ENCODE results near the gene RPH3AL. TPM values are rescaled to one million over a fixed set of nuclear protein-coding genes. Genes with fewer than 3 reads are reported as not detected.

The RPH3AL gene
- total and polyA plus RNA-seq, 2 of the 8 experiments (the other 6 are each of a cell fraction or from before 2014, with no cell fraction given) = 5.6 to 5.8 TPM

DNA sequence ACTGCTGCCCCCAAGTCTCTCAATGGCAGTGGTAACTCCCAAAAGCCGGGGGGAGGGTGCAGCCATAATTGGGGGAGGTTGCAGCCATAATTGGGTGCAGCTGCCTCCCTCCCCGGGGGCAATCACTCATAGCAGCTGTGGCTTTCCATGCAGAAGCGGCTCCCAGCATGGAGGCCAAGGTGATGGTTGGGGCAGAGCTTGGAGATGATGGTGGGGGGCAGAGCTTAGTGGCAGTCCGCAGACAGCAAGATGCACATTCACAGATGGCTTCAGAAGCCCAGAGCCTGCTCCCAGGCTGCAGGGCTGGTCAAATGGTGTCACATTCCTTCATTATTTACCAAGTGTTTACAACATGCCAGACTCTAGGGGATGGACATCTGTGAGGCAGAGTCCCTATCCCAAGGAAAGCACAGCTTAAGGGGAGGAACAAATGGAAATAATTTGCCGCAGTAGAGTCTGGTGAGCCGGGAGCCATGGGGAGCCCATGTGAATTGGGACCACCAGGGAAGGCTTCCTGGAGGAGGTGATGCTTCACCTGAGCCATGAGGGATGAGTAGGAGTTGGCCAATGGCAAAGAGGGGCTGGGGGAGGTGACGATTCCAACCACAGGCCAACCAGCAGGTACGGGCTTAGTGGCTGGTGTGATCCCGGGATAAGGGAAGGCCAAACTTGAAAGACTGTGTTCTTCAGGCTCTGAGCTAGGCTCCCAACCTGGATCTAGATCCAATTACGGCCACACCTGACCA lies 179.3 kb downstream of the RPH3AL start (continued):
- TF ChIP-seq, protein P1, sequence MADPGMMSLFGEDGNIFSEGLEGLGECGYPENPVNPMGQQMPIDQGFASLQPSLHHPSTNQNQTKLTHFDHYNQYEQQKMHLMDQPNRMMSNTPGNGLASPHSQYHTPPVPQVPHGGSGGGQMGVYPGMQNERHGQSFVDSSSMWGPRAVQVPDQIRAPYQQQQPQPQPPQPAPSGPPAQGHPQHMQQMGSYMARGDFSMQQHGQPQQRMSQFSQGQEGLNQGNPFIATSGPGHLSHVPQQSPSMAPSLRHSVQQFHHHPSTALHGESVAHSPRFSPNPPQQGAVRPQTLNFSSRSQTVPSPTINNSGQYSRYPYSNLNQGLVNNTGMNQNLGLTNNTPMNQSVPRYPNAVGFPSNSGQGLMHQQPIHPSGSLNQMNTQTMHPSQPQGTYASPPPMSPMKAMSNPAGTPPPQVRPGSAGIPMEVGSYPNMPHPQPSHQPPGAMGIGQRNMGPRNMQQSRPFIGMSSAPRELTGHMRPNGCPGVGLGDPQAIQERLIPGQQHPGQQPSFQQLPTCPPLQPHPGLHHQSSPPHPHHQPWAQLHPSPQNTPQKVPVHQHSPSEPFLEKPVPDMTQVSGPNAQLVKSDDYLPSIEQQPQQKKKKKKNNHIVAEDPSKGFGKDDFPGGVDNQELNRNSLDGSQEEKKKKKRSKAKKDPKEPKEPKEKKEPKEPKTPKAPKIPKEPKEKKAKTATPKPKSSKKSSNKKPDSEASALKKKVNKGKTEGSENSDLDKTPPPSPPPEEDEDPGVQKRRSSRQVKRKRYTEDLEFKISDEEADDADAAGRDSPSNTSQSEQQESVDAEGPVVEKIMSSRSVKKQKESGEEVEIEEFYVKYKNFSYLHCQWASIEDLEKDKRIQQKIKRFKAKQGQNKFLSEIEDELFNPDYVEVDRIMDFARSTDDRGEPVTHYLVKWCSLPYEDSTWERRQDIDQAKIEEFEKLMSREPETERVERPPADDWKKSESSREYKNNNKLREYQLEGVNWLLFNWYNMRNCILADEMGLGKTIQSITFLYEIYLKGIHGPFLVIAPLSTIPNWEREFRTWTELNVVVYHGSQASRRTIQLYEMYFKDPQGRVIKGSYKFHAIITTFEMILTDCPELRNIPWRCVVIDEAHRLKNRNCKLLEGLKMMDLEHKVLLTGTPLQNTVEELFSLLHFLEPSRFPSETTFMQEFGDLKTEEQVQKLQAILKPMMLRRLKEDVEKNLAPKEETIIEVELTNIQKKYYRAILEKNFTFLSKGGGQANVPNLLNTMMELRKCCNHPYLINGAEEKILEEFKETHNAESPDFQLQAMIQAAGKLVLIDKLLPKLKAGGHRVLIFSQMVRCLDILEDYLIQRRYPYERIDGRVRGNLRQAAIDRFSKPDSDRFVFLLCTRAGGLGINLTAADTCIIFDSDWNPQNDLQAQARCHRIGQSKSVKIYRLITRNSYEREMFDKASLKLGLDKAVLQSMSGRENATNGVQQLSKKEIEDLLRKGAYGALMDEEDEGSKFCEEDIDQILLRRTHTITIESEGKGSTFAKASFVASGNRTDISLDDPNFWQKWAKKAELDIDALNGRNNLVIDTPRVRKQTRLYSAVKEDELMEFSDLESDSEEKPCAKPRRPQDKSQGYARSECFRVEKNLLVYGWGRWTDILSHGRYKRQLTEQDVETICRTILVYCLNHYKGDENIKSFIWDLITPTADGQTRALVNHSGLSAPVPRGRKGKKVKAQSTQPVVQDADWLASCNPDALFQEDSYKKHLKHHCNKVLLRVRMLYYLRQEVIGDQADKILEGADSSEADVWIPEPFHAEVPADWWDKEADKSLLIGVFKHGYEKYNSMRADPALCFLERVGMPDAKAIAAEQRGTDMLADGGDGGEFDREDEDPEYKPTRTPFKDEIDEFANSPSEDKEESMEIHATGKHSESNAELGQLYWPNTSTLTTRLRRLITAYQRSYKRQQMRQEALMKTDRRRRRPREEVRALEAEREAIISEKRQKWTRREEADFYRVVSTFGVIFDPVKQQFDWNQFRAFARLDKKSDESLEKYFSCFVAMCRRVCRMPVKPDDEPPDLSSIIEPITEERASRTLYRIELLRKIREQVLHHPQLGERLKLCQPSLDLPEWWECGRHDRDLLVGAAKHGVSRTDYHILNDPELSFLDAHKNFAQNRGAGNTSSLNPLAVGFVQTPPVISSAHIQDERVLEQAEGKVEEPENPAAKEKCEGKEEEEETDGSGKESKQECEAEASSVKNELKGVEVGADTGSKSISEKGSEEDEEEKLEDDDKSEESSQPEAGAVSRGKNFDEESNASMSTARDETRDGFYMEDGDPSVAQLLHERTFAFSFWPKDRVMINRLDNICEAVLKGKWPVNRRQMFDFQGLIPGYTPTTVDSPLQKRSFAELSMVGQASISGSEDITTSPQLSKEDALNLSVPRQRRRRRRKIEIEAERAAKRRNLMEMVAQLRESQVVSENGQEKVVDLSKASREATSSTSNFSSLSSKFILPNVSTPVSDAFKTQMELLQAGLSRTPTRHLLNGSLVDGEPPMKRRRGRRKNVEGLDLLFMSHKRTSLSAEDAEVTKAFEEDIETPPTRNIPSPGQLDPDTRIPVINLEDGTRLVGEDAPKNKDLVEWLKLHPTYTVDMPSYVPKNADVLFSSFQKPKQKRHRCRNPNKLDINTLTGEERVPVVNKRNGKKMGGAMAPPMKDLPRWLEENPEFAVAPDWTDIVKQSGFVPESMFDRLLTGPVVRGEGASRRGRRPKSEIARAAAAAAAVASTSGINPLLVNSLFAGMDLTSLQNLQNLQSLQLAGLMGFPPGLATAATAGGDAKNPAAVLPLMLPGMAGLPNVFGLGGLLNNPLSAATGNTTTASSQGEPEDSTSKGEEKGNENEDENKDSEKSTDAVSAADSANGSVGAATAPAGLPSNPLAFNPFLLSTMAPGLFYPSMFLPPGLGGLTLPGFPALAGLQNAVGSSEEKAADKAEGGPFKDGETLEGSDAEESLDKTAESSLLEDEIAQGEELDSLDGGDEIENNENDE (IDR thresholded peaks at IDR 0.05; ENCODE audit: insufficient replicate concordance, low read length) = no peak
- TF ChIP-seq PHF8 (conservative IDR thresholded peaks at IDR 0.05; ENCODE audit: low read depth, low read length) (no peak), SP4 (IDR thresholded peaks at IDR 0.05; ENCODE audit: low read length) (no peak), JUND (IDR thresholded peaks at IDR 0.05; ENCODE audit: low read length) (no peak)

All from H1 (cell line).